Uterus (tissue), 2 donors: Measurements from ENCODE around the gene ERVK3-1.

Experiments used
- CTCF ChIP-seq, 4 experiments: fragments of 200-600 bp in 2 of 4; fragments of 450-650 bp in 2 of 4; sonication (generic) in 2 of 4; IDR thresholded peaks; one replicate each; pipeline ENCODE4 v1.5.1; 2016 to 2019; ENCODE audit warnings: antibody characterized with exemption in 4 of 4, mild to moderate bottlenecking in 2 of 4, moderate library complexity in 1 of 4
- POLR2A ChIP-seq, 2 donors: fragments of 450-650 bp; IDR thresholded peaks; one replicate each; pipeline ENCODE4 v1.6.1; 2016; ENCODE audit warnings: antibody characterized with exemption in 2 of 2, mild to moderate bottlenecking in 1 of 2, moderate library complexity in 1 of 2

- TF ChIP-seq CTCF (IDR thresholded peaks at IDR 0.05), result no peak
- TF ChIP-seq POLR2A (IDR thresholded peaks at IDR 0.05), result no peak
Measured at GRCh38 chr19:58325311-58326022, 20.3 kb downstream of the ERVK3-1 start.
